ENCODE measurements around the gene DEDD2. TPM values are rescaled to one million over a fixed set of nuclear protein-coding genes. Genes with fewer than 3 reads are reported as not detected.

Gene DEDD2
- polyA plus RNA-seq, 4 donors, result 24.1 to 35.8 (median 27.2) TPM

DNA sequence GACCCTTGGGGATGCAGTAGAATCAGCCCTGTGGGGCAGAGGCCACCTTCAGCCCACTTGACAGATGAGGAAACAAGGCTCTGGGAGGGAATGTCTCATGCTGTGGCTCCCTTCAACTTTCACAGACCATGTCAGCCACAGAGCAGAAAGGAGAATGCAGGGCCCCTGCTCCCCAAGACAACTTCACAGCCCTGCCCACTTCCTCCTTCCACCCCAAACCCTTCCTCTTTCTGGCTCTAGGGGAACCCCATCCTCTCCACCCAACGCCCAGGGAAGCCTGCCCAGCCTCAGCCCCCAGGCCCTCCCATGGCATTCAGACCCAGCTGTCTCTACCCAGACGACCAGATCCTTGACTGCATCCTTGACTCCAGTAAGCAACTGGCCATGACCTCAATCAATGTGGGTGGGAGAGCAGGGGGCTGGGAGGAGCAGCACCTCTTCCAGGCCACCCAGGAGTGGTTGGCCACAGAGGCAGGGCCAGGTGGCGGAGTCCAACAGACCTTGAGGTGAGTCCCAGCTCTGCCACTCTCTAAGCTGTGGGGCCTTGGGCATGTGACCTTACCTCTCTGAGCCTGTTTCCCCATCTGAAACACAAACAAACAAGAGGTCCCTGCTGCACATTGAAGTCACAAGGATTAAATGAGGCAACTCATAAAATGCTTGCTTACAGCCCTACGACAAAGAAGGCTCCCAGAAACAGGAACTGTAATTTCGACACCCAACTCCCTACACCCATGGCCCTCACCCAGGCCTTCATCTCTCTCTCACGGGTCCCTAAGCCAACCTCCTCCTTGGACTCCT, 15.8 kb downstream of the DEDD2 start:
- DNase-seq (ENCODE audit: low read depth in 4 of 4, low spot score in 3 of 4), result no peak

- no peak for DNase-seq (ENCODE audit: low read depth in 4 of 4, low spot score in 3 of 4)
Observed at GRCh38 chr19:42200116-42200715, 17.3 kb downstream of the DEDD2 start.

DNA sequence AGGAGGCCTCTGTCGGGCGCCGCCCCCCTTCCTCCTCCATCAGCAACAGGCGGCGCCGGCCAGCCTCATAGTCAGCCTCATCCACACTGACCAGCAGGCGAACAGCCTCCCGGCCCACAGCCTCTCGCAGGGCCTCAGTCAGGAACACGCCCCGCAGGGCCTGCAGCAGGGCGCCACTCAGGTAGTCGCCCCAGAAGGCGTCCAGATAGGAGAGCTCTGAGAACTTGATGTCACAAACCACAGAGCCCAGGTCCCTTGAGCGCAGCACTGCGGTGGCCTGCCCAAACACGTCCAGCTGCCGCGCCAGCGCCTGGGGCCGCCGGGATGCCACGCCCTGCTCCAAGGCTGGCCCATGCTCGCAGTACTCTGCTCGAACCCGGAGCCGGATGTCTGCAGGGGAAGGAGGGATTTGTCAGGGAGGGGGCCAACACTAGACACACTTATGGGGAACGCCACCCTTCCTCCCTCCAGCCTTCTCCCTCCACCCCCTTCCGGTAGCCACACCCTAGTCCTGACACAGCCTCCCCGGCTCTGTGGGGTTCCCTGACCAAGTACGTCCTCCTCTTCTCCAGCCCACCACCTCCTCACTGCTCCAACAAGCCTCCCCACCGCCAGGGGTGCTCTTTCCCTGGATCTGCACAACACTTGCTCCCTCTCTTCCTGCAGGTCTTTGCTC, 17.9 kb downstream of the DEDD2 start:
- DNase-seq (ENCODE audit: low read depth in 4 of 4, low spot score in 3 of 4), result no peak

DNA sequence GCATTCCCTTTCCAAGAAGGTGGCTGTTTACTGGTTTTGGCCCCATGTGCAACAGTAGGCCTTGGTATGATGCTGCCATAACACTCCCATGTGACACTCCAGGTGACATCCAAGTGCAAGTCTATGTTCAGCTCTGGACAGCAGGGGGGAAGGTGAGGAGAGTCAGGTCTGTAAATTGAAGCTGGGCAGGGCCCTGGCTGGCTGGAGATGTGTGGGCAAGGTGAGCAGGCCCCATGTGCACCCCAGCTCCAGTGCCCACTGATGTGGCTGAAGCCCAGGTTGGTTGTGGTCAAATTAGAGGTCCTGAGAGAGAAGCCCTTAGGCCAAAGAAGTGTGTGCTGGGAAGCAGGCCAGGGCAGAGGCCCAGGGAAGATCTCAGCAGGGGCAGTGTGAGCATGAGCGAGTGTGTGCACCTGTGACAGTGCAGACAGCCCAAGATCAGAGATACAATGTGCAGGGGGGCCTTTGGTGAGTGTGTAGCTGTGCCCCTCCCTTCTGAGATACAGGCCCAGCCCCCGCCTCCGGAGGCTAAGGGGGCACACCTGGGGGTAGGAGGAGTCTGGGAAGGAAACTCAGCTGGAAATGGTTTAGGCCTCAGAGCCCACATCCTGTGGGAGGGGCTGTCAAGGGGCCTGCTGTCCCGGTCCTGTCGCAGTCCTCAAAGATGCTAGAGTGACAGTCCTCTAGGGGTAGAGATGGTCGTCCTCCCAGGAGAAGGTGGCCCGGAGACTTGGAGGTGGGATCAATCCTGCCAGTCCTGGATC, 18.6 kb downstream of the DEDD2 start:
- DNase-seq (ENCODE audit: low read depth in 4 of 4, low spot score in 3 of 4), result no peak

DNA sequence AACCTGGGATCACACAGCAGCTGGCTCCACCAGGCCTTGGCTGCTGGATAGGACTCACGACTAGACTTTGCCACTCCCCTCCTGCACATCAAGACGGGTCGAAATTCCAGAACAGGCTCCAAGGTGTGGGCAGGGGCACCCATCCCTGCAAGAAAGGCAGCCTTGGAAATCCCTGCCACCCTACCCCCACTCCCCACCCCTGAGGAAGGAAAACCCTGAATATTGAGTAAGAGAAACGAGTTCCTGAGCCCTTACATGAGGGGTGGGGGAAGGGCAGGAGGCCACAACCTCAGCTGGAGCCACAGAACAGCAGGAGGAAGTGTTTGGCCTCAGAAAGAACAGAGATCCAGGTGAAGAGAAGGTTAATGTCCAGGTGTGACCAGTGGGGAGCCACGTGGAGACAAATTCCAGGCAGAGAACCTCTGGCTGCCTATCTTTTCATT, 20.1 kb downstream of the DEDD2 start:
- DNase-seq (ENCODE audit: low read depth in 4 of 4, low spot score in 3 of 4), result no peak

- DNase-seq (ENCODE audit: low read depth in 4 of 4, low spot score in 3 of 4), result no peak
Observed at GRCh38 chr19:42196011-42197001, 21.2 kb downstream of the DEDD2 start.

GRCh38 chr19:42193706-42194105, 23.8 kb downstream of the DEDD2 start:
- no peak for DNase-seq (ENCODE audit: low read depth in 4 of 4, low spot score in 3 of 4)

GRCh38 chr19:42193294-42193693, 24.2 kb downstream of the DEDD2 start:
- DNase-seq (ENCODE audit: low read depth in 4 of 4, low spot score in 3 of 4), result no peak

- no peak for DNase-seq (ENCODE audit: low read depth in 4 of 4, low spot score in 3 of 4)
Observed at GRCh38 chr19:42191855-42192254, 25.6 kb downstream of the DEDD2 start.

GRCh38 chr19:42191330-42191729, 26.1 kb downstream of the DEDD2 start:
- DNase-seq (ENCODE audit: low read depth in 4 of 4, low spot score in 3 of 4), result no peak

GRCh38 chr19:42189133-42189532, 28.3 kb downstream of the DEDD2 start:
- no peak for DNase-seq (ENCODE audit: low read depth in 4 of 4, low spot score in 3 of 4)

- no peak for DNase-seq (ENCODE audit: low read depth in 4 of 4, low spot score in 3 of 4)
Observed at GRCh38 chr19:42188665-42189064, 28.8 kb downstream of the DEDD2 start.

- DNase-seq (ENCODE audit: low read depth in 4 of 4, low spot score in 3 of 4), result no peak
Observed at GRCh38 chr19:42185277-42185676, 32.2 kb downstream of the DEDD2 start.

DNA sequence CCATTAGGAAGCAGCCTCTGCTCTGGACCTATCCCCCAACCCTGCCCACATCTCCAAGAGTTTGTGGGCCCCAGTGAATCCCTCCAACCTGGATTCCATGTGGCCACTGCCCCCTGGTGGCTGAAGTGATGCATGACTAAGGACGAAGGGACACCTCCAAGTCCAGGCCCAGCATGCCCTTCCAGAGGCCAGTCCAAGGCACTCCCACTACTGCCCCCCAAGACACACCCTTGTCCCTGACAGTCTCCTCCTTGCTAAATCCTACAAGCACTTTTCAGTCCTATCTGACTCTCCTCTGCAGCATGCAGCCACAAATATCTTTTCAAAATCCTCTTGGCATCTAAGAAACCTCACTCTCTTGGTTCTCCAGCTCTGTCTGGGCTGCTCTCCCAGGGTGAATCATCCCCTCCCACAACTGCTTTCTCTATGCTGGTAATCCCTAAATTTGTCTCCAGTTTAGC, 33.0 kb downstream of the DEDD2 start:
- peak in 3 of 4 donors; percentile 38 to 53 (median 44) for DNase-seq (ENCODE audit: low read depth in 4 of 4, low spot score in 3 of 4)

- DNase-seq (ENCODE audit: low read depth in 4 of 4, low spot score in 3 of 4), result no peak
Observed at GRCh38 chr19:42178791-42179674, 38.4 kb downstream of the DEDD2 start.

GRCh38 chr19:42177686-42178019, 39.8 kb downstream of the DEDD2 start:
- DNase-seq (ENCODE audit: low read depth in 4 of 4, low spot score in 3 of 4), result no peak

- peak in 3 of 4 donors; percentile 30 to 43 (median 40) for DNase-seq (ENCODE audit: low read depth in 4 of 4, low spot score in 3 of 4)
Observed at GRCh38 chr19:42176990-42177685, 40.3 kb downstream of the DEDD2 start.

DNA sequence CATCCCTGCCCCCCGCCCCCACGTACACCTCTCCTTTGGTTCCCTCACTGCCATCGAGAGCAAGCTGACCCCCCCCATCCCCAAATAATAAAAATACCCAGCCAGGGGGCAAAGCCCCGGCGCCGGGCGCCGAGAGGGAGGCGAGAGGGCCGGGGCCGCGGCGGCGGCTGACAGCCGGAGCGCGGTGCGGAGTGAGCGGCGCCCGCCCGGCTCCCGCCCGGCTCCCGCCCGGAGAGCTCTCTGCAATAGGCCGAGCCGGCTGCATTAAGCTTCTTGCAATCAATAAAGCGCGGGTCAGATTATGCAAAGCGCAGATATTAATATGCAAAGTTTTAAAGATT, 40.9 kb downstream of the DEDD2 start:
- DNase-seq (ENCODE audit: low read depth in 4 of 4, low spot score in 3 of 4), result no peak

All from right renal pelvis (tissue), 4 donors.